ENCODE measurements around the gene KCNAB1. TPM values are rescaled to one million over a fixed set of nuclear protein-coding genes. Genes with fewer than 3 reads are reported as not detected.
"Not testable (repeated sequence)": the region's sequence is repeated elsewhere in the genome, so short reads cannot be mapped to it uniquely, and the experiment has no call there.

Gene KCNAB1
- total RNA-seq, 2 donors from 2014 or later = not detected

GRCh38 chr3:156548041-156548687 lies 427.8 kb downstream of the KCNAB1 start:
- Mint-ChIP-seq H3K4me1 (ENCODE audit: low read depth) (peaks cover 48% of the 10 kb centered on the region), H3K9me3 (no peaks in the 10 kb centered on the region)

GRCh38 chr3:156548902-156549301 lies 428.5 kb downstream of the KCNAB1 start:
- Mint-ChIP-seq H3K36me3 (ENCODE audit: insufficient read depth in 2 of 2) (peaks cover 11 to 50% of the 10 kb centered on the region in 2 donors), H3K27me3 (ENCODE audit: low read depth) (no peaks in the 10 kb centered on the region), H3K9me3 (no peaks in the 10 kb centered on the region), H3K27ac (peak overlapping the region; percentile 77), H3K4me1 (ENCODE audit: low read depth) (peaks cover 56% of the 10 kb centered on the region), H3K4me3 (no peak overlapping the region)
- ATAC-seq (replicated peaks in 1 of 2) = no peak
- no peak for DNase-seq

More at GRCh38 chr3:156548041-156548687, 427.8 kb downstream of the KCNAB1 start:
- peaks cover 10 to 49% of the 10 kb centered on the region in 2 donors for H3K36me3 Mint-ChIP-seq (ENCODE audit: insufficient read depth in 2 of 2)
- DNase-seq = no peak
- no peak for ATAC-seq (replicated peaks in 1 of 2)
- no peak overlapping the region for H3K27ac Mint-ChIP-seq
- H3K4me3 Mint-ChIP-seq = no peak overlapping the region
- no peaks in the 10 kb centered on the region for H3K27me3 Mint-ChIP-seq (ENCODE audit: low read depth)

- DNase-seq = no peak
- Mint-ChIP-seq H3K36me3 (ENCODE audit: insufficient read depth in 2 of 2) (peaks cover 12 to 48% of the 10 kb centered on the region in 2 donors), H3K9me3 (no peaks in the 10 kb centered on the region), H3K4me1 (ENCODE audit: low read depth) (peaks cover 70% of the 10 kb centered on the region), H3K27ac (peak overlapping the region; percentile 76), H3K4me3 (peak overlapping the region; percentile 24 to 63), H3K27me3 (ENCODE audit: low read depth) (no peaks in the 10 kb centered on the region)
- ATAC-seq (replicated peaks in 1 of 2) = no peak
These were observed 430.9 kb downstream of the KCNAB1 start for GRCh38 chr3:156551261-156551660.

GRCh38 chr3:156551746-156552145 lies 431.4 kb downstream of the KCNAB1 start:
- Mint-ChIP-seq H3K36me3 (ENCODE audit: insufficient read depth in 2 of 2) (peaks cover 8 to 43% of the 10 kb centered on the region in 2 donors), H3K4me1 (ENCODE audit: low read depth) (peaks cover 65% of the 10 kb centered on the region), H3K4me3 (peak overlapping the region; percentile 24 to 63), H3K9me3 (no peaks in the 10 kb centered on the region), H3K27ac (peak overlapping the region; percentile 35), H3K27me3 (ENCODE audit: low read depth) (no peaks in the 10 kb centered on the region)
- ATAC-seq (replicated peaks in 1 of 2) (no peak), DNase-seq (no peak)

- Mint-ChIP-seq H3K27ac (peak overlapping the region; percentile 28), H3K4me1 (ENCODE audit: low read depth) (peaks cover 57% of the 10 kb centered on the region)
- no peak for ATAC-seq (replicated peaks in 1 of 2)
These were observed 432.6 kb downstream of the KCNAB1 start for GRCh38 chr3:156552973-156553372.

GRCh38 chr3:156553705-156554356 lies 433.5 kb downstream of the KCNAB1 start:
- ATAC-seq (replicated peaks in 1 of 2) (no peak), DNase-seq (no peak)
- Mint-ChIP-seq H3K36me3 (ENCODE audit: insufficient read depth in 2 of 2) (peaks cover 6 to 28% of the 10 kb centered on the region in 2 donors), H3K4me3 (peak overlapping the region; percentile 96 to 98), H3K27me3 (ENCODE audit: low read depth) (no peaks in the 10 kb centered on the region), H3K9me3 (no peaks in the 10 kb centered on the region), H3K4me1 (ENCODE audit: low read depth) (peaks cover 53% of the 10 kb centered on the region), H3K27ac (peak overlapping the region; percentile 95)

More at GRCh38 chr3:156552973-156553372, 432.6 kb downstream of the KCNAB1 start:
- DNase-seq = no peak
- no peaks in the 10 kb centered on the region for H3K27me3 Mint-ChIP-seq (ENCODE audit: low read depth)
- H3K36me3 Mint-ChIP-seq (ENCODE audit: insufficient read depth in 2 of 2) = peaks cover 6 to 36% of the 10 kb centered on the region in 2 donors
- peak overlapping the region; percentile 96 to 98 for H3K4me3 Mint-ChIP-seq
- H3K9me3 Mint-ChIP-seq = no peaks in the 10 kb centered on the region

GRCh38 chr3:156554515-156554841 lies 434.1 kb downstream of the KCNAB1 start:
- H3K27ac Mint-ChIP-seq = peak overlapping the region; percentile 95
- H3K4me1 Mint-ChIP-seq (ENCODE audit: low read depth) = peaks cover 51% of the 10 kb centered on the region
- H3K36me3 Mint-ChIP-seq (ENCODE audit: insufficient read depth in 2 of 2) = peaks cover 6 to 26% of the 10 kb centered on the region in 2 donors
- H3K9me3 Mint-ChIP-seq = no peaks in the 10 kb centered on the region
- ATAC-seq (replicated peaks in 1 of 2) (no peak), DNase-seq (no peak)
- peak overlapping the region; percentile 96 to 98 for H3K4me3 Mint-ChIP-seq
- no peaks in the 10 kb centered on the region for H3K27me3 Mint-ChIP-seq (ENCODE audit: low read depth)

- peak within 1 kb of the TSS; percentile 96 to 98 for H3K4me3 Mint-ChIP-seq
- peaks cover 6 to 26% of the 10 kb centered on the region in 2 donors for H3K36me3 Mint-ChIP-seq (ENCODE audit: insufficient read depth in 2 of 2)
- peak; percentile 99 for DNase-seq
- H3K4me1 Mint-ChIP-seq (ENCODE audit: low read depth) = peaks cover 51% of the 10 kb centered on the region
- no peaks in the 10 kb centered on the region for H3K9me3 Mint-ChIP-seq
- no peaks in the 10 kb centered on the region for H3K27me3 Mint-ChIP-seq (ENCODE audit: low read depth)
- peak within 1 kb of the TSS; percentile 95 for H3K27ac Mint-ChIP-seq
- ATAC-seq (replicated peaks in 1 of 2) = peak; percentile 98 to 99
These were observed 434.7 kb downstream of the KCNAB1 start, which contains the start of gene SSR3 for GRCh38 chr3:156554842-156555687. Gene SSR3 (minus strand): TSS chr3:156555117. CDS start chr3:156555089, 28 bp downstream.

- ATAC-seq (replicated peaks in 1 of 2) = no peak
- Mint-ChIP-seq H3K4me3 (no peak overlapping the region), H3K4me1 (ENCODE audit: low read depth) (peaks cover 19% of the 10 kb centered on the region), H3K36me3 (ENCODE audit: insufficient read depth in 2 of 2) (peaks cover 3% of the 10 kb centered on the region in 2 donors), H3K9me3 (no peaks in the 10 kb centered on the region), H3K27me3 (ENCODE audit: low read depth) (peaks cover 2% of the 10 kb centered on the region), H3K27ac (peak overlapping the region; percentile 39)
- no peak for DNase-seq
These were observed 438.0 kb downstream of the KCNAB1 start for GRCh38 chr3:156558389-156558788.

- DNase-seq (no peak), ATAC-seq (replicated peaks in 1 of 2) (no peak)
- no peaks in the 10 kb centered on the region for H3K36me3 Mint-ChIP-seq (ENCODE audit: insufficient read depth in 2 of 2)
- H3K27me3 Mint-ChIP-seq (ENCODE audit: low read depth) = peaks cover 7% of the 10 kb centered on the region
- H3K4me1 Mint-ChIP-seq (ENCODE audit: low read depth) = peaks cover 12% of the 10 kb centered on the region
- no peaks in the 10 kb centered on the region for H3K9me3 Mint-ChIP-seq
- H3K27ac Mint-ChIP-seq = no peak overlapping the region
- no peak overlapping the region for H3K4me3 Mint-ChIP-seq
These were observed 438.9 kb downstream of the KCNAB1 start for GRCh38 chr3:156559321-156559720.

GRCh38 chr3:156561533-156561932 lies 441.2 kb downstream of the KCNAB1 start:
- Mint-ChIP-seq H3K4me3 (no peak overlapping the region), H3K4me1 (ENCODE audit: low read depth) (no peaks in the 10 kb centered on the region), H3K36me3 (ENCODE audit: insufficient read depth in 2 of 2) (no peaks in the 10 kb centered on the region), H3K9me3 (no peaks in the 10 kb centered on the region), H3K27ac (no peak overlapping the region), H3K27me3 (ENCODE audit: low read depth) (peaks cover 7% of the 10 kb centered on the region)
- DNase-seq = no peak
- no peak for ATAC-seq (replicated peaks in 1 of 2)

- H3K4me1 Mint-ChIP-seq (ENCODE audit: low read depth); DNase-seq; ATAC-seq (replicated peaks in 1 of 2); H3K4me3 Mint-ChIP-seq; H3K27ac Mint-ChIP-seq; H3K27me3 Mint-ChIP-seq (ENCODE audit: low read depth); H3K9me3 Mint-ChIP-seq; H3K36me3 Mint-ChIP-seq (ENCODE audit: insufficient read depth in 2 of 2): not testable (repeated sequence)
These were observed 442.1 kb downstream of the KCNAB1 start for GRCh38 chr3:156562486-156562885.

All from activated T-cell treated with anti-CD3 and anti-CD28 coated beads, Interleukin-2, amount 50 U/mL, for 72 hours (primary cell).